RWPE2 (cell line): Measurements from ENCODE around the gene MTCL3.
A peak's percentile ranks its signal among the peaks of the same experiment; 100 is the strongest.

Source experiments
- ATAC-seq: fragments of 200-7000 bp; cut with Tn5 transposase; 3 replicates; pipeline ENCODE4 v1.9.1; 2021; ENCODE audit warnings: low read depth
- DNase-seq: peaks from one replicate; pipeline ENCODE4 v3.0.0-alpha.2; 2020; ENCODE audit warnings: low spot score
- H3K27ac ChIP-seq: fragments of 450-650 bp; 2 replicates; pipeline ENCODE4 v1.5.1; 2017; ENCODE audit warnings: mild to moderate bottlenecking; ENCODE audit not compliant: poor library complexity, severe bottlenecking
- H3K27me3 ChIP-seq: fragments of 250-450 bp; sonication (Bioruptor Pico); 2 replicates; pipeline ENCODE4 v1.5.1; 2021; ENCODE audit warnings: mild to moderate bottlenecking, moderate library complexity; ENCODE audit not compliant: insufficient read depth, poor library complexity, severe bottlenecking
- H3K36me3 ChIP-seq: fragments of 250-450 bp; sonication (Bioruptor Pico); 2 replicates; pipeline ENCODE4 v1.5.1; 2020; ENCODE audit warnings: low read depth, mild to moderate bottlenecking, moderate library complexity
- H3K4me1 ChIP-seq: fragments of 250-450 bp; sonication (Bioruptor Pico); 2 replicates; pipeline ENCODE4 v1.5.1; 2021; ENCODE audit warnings: mild to moderate bottlenecking, moderate library complexity; ENCODE audit not compliant: insufficient read depth, poor library complexity, severe bottlenecking
- H3K4me3 ChIP-seq: fragments of 250-450 bp; sonication (Bioruptor Pico); 2 replicates; pipeline ENCODE4 v1.5.1; 2021; ENCODE audit warnings: mild to moderate bottlenecking, moderate library complexity; ENCODE audit not compliant: severe bottlenecking
- H3K9me3 ChIP-seq: fragments of 250-450 bp; sonication (Bioruptor Pico); 2 replicates; pipeline ENCODE4 v1.5.1; 2021; ENCODE audit warnings: mild to moderate bottlenecking, moderate library complexity; ENCODE audit not compliant: severe bottlenecking
- CTCF ChIP-seq: fragments of 450-650 bp; IDR thresholded peaks from one replicate; pipeline ENCODE4 v1.5.1; 2017; ENCODE audit warnings: mild to moderate bottlenecking, moderate library complexity; ENCODE audit not compliant: poor library complexity, severe bottlenecking

MTCL3 gene

GRCh38 chr6:127483399-127484055, 35.6 kb downstream of the MTCL3 start:
- ATAC-seq, result no peak
- TF ChIP-seq CTCF, result no peak
- no peaks in the 10 kb centered on the region for H3K36me3 ChIP-seq
- H3K27ac ChIP-seq, result peak overlapping the region; percentile 53
- no peak for DNase-seq
- no peaks in the 10 kb centered on the region for H3K9me3 ChIP-seq
- no peaks in the 10 kb centered on the region for H3K27me3 ChIP-seq
- H3K4me3 ChIP-seq, result no peak overlapping the region
- H3K4me1 ChIP-seq, result peaks cover 23% of the 10 kb centered on the region

GRCh38 chr6:127482325-127482724, 36.8 kb downstream of the MTCL3 start:
- no peaks in the 10 kb centered on the region for H3K36me3 ChIP-seq
- no peak for TF ChIP-seq CTCF
- H3K9me3 ChIP-seq, result no peaks in the 10 kb centered on the region
- no peaks in the 10 kb centered on the region for H3K27me3 ChIP-seq
- no peak for DNase-seq
- no peak overlapping the region for H3K4me3 ChIP-seq
- no peak for ATAC-seq
- H3K27ac ChIP-seq, result no peak overlapping the region
- H3K4me1 ChIP-seq, result peaks cover 23% of the 10 kb centered on the region

GRCh38 chr6:127481628-127482027, 37.5 kb downstream of the MTCL3 start:
- H3K27me3 ChIP-seq, result no peaks in the 10 kb centered on the region
- peak; percentile 47; the same call in 2 of the 3 replicates for ATAC-seq
- no peak overlapping the region for H3K27ac ChIP-seq
- no peak overlapping the region for H3K4me3 ChIP-seq
- TF ChIP-seq CTCF, result no peak
- no peak for DNase-seq
- no peaks in the 10 kb centered on the region for H3K36me3 ChIP-seq
- H3K9me3 ChIP-seq, result no peaks in the 10 kb centered on the region
- peaks cover 23% of the 10 kb centered on the region for H3K4me1 ChIP-seq

- peaks cover 23% of the 10 kb centered on the region for H3K4me1 ChIP-seq
- H3K27ac ChIP-seq, result no peak overlapping the region
- ATAC-seq, result no peak
- no peak overlapping the region for H3K4me3 ChIP-seq
- DNase-seq, result no peak
- TF ChIP-seq CTCF, result no peak
- no peaks in the 10 kb centered on the region for H3K9me3 ChIP-seq
- H3K27me3 ChIP-seq, result no peaks in the 10 kb centered on the region
- H3K36me3 ChIP-seq, result no peaks in the 10 kb centered on the region
Observed at GRCh38 chr6:127481111-127481510, 38.0 kb downstream of the MTCL3 start.

GRCh38 chr6:127477658-127478057, 41.5 kb downstream of the MTCL3 start:
- H3K36me3 ChIP-seq, result no peaks in the 10 kb centered on the region
- no peak for ATAC-seq
- H3K4me1 ChIP-seq, result peaks cover 6% of the 10 kb centered on the region
- no peak overlapping the region for H3K27ac ChIP-seq
- H3K4me3 ChIP-seq, result no peak overlapping the region
- DNase-seq, result no peak
- TF ChIP-seq CTCF, result no peak
- H3K27me3 ChIP-seq, result no peaks in the 10 kb centered on the region
- no peaks in the 10 kb centered on the region for H3K9me3 ChIP-seq
